HG03280 (cell line): ENCODE results near the gene XCL2.
"Not testable (repeated sequence)": the region's sequence is repeated elsewhere in the genome, so short reads cannot be mapped to it uniquely, and the experiment has no call there.

ENCODE experiments used
- ATAC-seq: cut with Tn5 transposase; IDR thresholded peaks from one replicate; pipeline ENCODE4 v1.9.1; 2021; ENCODE audit warnings: mild to moderate bottlenecking, moderate library complexity; ENCODE audit not compliant: unreplicated experiment

The XCL2 gene

GRCh38 chr1:168560370-168560769, 16.6 kb upstream of the XCL2 start:
- ATAC-seq: no peak

GRCh38 chr1:168556647-168557046, 12.8 kb upstream of the XCL2 start:
- ATAC-seq: no peak

GRCh38 chr1:168555508-168556046, 11.8 kb upstream of the XCL2 start:
- no peak for ATAC-seq

- no peak for ATAC-seq
These were observed 11.0 kb upstream of the XCL2 start for GRCh38 chr1:168554603-168555483.

- no peak for ATAC-seq
These were observed 10.1 kb upstream of the XCL2 start for GRCh38 chr1:168553680-168554553.

GRCh38 chr1:168552961-168553360, 9.2 kb upstream of the XCL2 start:
- ATAC-seq: no peak

- no peak for ATAC-seq
These were observed 7.9 kb upstream of the XCL2 start for GRCh38 chr1:168551688-168552087.

GRCh38 chr1:168550971-168551370, 7.2 kb upstream of the XCL2 start:
- ATAC-seq: no peak

GRCh38 chr1:168546553-168546895, 2.7 kb upstream of the XCL2 start:
- not testable (repeated sequence) for ATAC-seq

GRCh38 chr1:168545678-168546552, 2.1 kb upstream of the XCL2 start:
- ATAC-seq: not testable (repeated sequence)

GRCh38 chr1:168542978-168543377, 819 bp downstream of the XCL2 start:
- not testable (repeated sequence) for ATAC-seq

GRCh38 chr1:168540798-168541197, 3.0 kb downstream of the XCL2 start:
- not testable (repeated sequence) for ATAC-seq

GRCh38 chr1:168535536-168535935, 8.3 kb downstream of the XCL2 start:
- no peak for ATAC-seq

- no peak for ATAC-seq
These were observed 12.0 kb downstream of the XCL2 start for GRCh38 chr1:168531615-168532345.

- ATAC-seq: no peak
These were observed 14.3 kb downstream of the XCL2 start for GRCh38 chr1:168529518-168529917.

- ATAC-seq: no peak
These were observed 22.3 kb downstream of the XCL2 start for GRCh38 chr1:168521401-168522000.

- ATAC-seq: no peak
These were observed 23.0 kb downstream of the XCL2 start for GRCh38 chr1:168520832-168521231.

- no peak for ATAC-seq
These were observed 23.6 kb downstream of the XCL2 start for GRCh38 chr1:168520052-168520751.

- ATAC-seq: no peak
These were observed 25.0 kb downstream of the XCL2 start for GRCh38 chr1:168518813-168519212.
